HG03159 (cell line): Measurements from ENCODE around the gene MST1.

ENCODE experiments used
- ATAC-seq: cut with Tn5 transposase; IDR thresholded peaks from one replicate; pipeline ENCODE4 v1.9.1; 2021; ENCODE audit warnings: mild to moderate bottlenecking, moderate library complexity; ENCODE audit not compliant: unreplicated experiment

The MST1 gene

DNA sequence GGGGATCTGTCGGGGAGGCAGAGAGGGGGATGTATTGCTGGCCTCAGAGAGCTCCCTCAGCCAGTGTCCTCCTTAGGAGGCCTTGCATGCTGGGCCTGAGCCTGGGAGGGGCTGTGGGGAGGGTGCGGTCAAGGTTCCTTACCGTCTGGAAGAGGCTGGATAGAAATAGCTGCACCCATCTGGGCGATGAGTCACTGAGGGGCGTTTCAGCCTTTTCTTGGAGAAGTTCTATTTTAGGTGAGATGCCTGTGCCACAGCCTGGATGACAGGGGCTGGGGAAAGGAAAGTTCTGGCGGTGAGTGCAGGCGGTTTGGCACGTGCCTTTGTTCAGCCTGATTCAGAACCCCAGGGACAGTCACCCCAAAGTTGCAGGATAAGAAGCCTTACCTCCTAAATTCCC is 50.8 kb downstream of the MST1 start:
- no peak for ATAC-seq

DNA sequence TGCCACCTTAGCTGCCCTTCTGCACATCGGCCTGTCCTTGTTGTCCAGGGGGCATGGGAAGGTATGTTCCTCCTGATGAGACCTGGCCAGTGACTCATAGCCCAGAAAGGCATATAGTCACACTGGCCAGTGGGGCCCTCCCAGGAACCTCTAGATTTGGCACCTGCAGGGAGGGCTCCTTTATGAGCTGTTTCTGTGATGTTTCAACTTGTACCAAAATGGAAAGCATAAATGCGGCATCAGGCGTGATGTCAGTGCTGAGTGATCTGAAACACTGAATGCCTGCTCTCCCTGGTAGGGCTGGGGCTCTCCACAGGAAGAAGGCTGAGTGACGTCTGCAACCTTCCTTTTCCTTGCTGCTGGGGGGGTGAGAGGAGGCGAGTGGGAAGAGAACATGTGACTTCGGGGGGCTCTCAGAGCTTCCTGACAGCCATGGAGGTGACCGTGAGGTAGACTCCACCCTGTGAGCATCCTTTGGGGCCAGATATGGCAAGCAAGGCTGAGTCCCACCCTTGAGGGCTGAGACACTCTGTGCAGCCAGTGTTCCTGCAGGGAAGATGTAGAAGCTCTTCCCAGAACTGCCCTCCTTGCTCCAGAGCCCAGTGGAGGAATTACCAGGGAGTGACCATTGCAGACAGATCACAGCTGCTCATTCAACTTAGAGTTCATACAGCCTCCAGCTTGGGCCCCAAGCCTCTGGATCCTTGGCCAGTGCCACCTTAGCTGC is 52.2 kb downstream of the MST1 start:
- no peak for ATAC-seq

DNA sequence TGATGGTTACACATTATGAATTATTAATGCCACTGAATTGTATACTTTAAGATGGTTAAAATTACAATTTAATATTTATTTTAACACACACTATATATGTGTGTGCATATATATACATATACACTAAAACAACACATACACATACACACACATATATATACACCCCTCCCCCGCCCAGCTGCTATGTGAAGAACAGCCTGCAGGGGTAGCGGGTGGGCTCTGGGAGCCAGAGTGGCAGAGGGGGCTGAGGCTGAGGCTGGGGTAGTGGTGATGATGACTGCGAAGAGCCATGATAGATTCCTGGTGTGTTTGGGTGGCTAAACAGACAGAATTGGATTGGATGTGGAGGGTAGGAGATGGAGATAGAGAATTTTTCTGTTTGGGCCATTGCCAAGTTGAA is 54.5 kb downstream of the MST1 start:
- ATAC-seq, result no peak
